GM12878 (cell line): ENCODE measurements around the gene PTPRN2. TPM values are rescaled to one million over a fixed set of nuclear protein-coding genes. Genes with fewer than 3 reads are reported as not detected.

ENCODE experiments used
- ATAC-seq: fragments of 200-7000 bp; cut with Tn5 transposase; 3 replicates; pipeline ENCODE4 v1.9.1; 2020; ENCODE audit warnings: mild to moderate bottlenecking, moderate library complexity
- BruUV-seq: library from RNA; stranded (reverse); fragments of 400-500 nt; replicated peaks from 2 replicates; lab custom pipeline; 2021; lab: Mats Ljungman, UMichigan
- CTCF ChIA-PET: fragments of 300-600 bp; sonication (Branson Sonifier 250); formaldehyde crosslinking; extraction: SDS; loops from one replicate; lab custom pipeline; 2021; ENCODE audit warnings: inconsistent platforms; lab: Yijun Ruan, JAX
- POLR2A ChIA-PET: fragments of 350-600 bp; formaldehyde crosslinking; extraction: SDS; loops from one replicate; lab custom pipeline; 2021; ENCODE audit warnings: inconsistent platforms; lab: Charles Lee
- RAD21 ChIA-PET: fragments of 300-600 bp; sonication (Branson Sonifier 250); formaldehyde crosslinking; loops from one replicate; lab custom pipeline; 2023; ENCODE audit warnings: antibody characterized with exemption; ENCODE audit not compliant: unreplicated experiment; lab: Charles Lee
- SMC1A ChIA-PET: fragments of 300-600 bp; sonication (Branson Sonifier 250); formaldehyde crosslinking; loops from one replicate; lab custom pipeline; 2023; ENCODE audit not compliant: unreplicated experiment, uncharacterized antibody; lab: Charles Lee
- DNase-seq: peaks from one replicate; pipeline ENCODE4 v3.0.0-alpha.2; 2011; ENCODE audit warnings: low read depth, low spot score
- FAIRE-seq: peaks from 3 replicates; lab custom pipeline; 2011; peaks lifted over from hg19 to GRCh38; lab: Jason Lieb, UNC
- H2AFZ ChIP-seq: 2 replicates; pipeline ENCODE4 v1.6.0; 2011; ENCODE audit warnings: low read depth, low read length, control low read depth; ENCODE audit not compliant: control insufficient read depth
- H3K27ac ChIP-seq: 2 replicates; pipeline ENCODE4 v1.5.1; 2011; ENCODE audit warnings: control low read depth; ENCODE audit not compliant: control insufficient read depth, insufficient read depth
- H3K27me3 ChIP-seq, 2 experiments: replicated peaks in 1 of 2; 2 replicates each; pipeline versions ENCODE4 v1.6.0 to v1.6.1; 2011; ENCODE audit warnings: low read length in 1 of 2; ENCODE audit not compliant: control insufficient read depth in 2 of 2, insufficient read depth in 2 of 2
- H3K36me3 ChIP-seq, 2 experiments: 2 replicates each; pipeline ENCODE4 v1.5.1; 2011; ENCODE audit warnings: low read length in 1 of 2; ENCODE audit not compliant: control insufficient read depth in 2 of 2, insufficient read depth in 2 of 2
- H3K4me1 ChIP-seq: 2 replicates; pipeline ENCODE4 v1.6.1; 2011; ENCODE audit warnings: mild to moderate bottlenecking, low read length, moderate library complexity, mixed read lengths; ENCODE audit not compliant: control insufficient read depth, insufficient read depth
- H3K4me2 ChIP-seq: 2 replicates; pipeline ENCODE4 v1.6.0; 2011; ENCODE audit warnings: control low read depth; ENCODE audit not compliant: control insufficient read depth, insufficient read depth
- H3K4me3 ChIP-seq: fragments of 200-600 bp; sonication (generic); 2 replicates; pipeline ENCODE4 v1.5.1; 2016
- H3K79me2 ChIP-seq: 2 replicates; pipeline ENCODE4 v1.6.0; 2011; ENCODE audit warnings: low read length; ENCODE audit not compliant: control insufficient read depth, insufficient read depth
- H3K9ac ChIP-seq: 2 replicates; pipeline ENCODE4 v1.8.0; 2011; ENCODE audit warnings: low read length, control low read depth, mixed read lengths; ENCODE audit not compliant: control insufficient read depth, insufficient read depth
- H3K9me3 ChIP-seq: replicated peaks from 3 replicates; pipeline ENCODE4 v1.5.1; 2011; ENCODE audit warnings: mild to moderate bottlenecking, low read length; ENCODE audit not compliant: control insufficient read depth, insufficient read depth
- H4K20me1 ChIP-seq: 2 replicates; pipeline ENCODE4 v1.6.0; 2011; ENCODE audit not compliant: control insufficient read depth, insufficient read depth
- ASH2L ChIP-seq: fragments of 300-600, 200-600 bp; sonication (generic); IDR thresholded peaks from 2 replicates; pipeline ENCODE4 v1.6.1; 2017; ENCODE audit warnings: low read depth, mild to moderate bottlenecking, borderline replicate concordance
- CBX5 ChIP-seq: sonication (generic); IDR thresholded peaks from 2 replicates; pipeline ENCODE4 v1.6.1; 2016; ENCODE audit warnings: low read depth, moderate library complexity, mild to moderate bottlenecking, inconsistent platforms
- CREM ChIP-seq: IDR thresholded peaks from 2 replicates; pipeline ENCODE4 v1.6.1; 2014; ENCODE audit warnings: antibody characterized with exemption, low read depth
- DPF2 ChIP-seq: fragments of 450-650 bp; IDR thresholded peaks from 2 replicates; pipeline ENCODE4 v1.6.1; 2017; ENCODE audit warnings: mild to moderate bottlenecking
- GABPA ChIP-seq: IDR thresholded peaks from 2 replicates; pipeline ENCODE4 v1.6.1; 2014; ENCODE audit warnings: antibody characterized with exemption, low read depth, mild to moderate bottlenecking, inconsistent platforms
- GATAD2B ChIP-seq: fragments of 450-650 bp; conservative IDR thresholded peaks from 2 replicates; pipeline ENCODE4 v1.6.1; 2017; ENCODE audit warnings: low read depth, mild to moderate bottlenecking, moderate library complexity
- HCFC1 ChIP-seq: fragments of 150-350 bp; IDR thresholded peaks from 2 replicates; pipeline ENCODE4 v1.6.1; 2014; ENCODE audit warnings: low read length
- NFYB ChIP-seq: IDR thresholded peaks from 2 replicates; pipeline ENCODE4 v1.6.1; 2011; ENCODE audit warnings: low read depth, mild to moderate bottlenecking, low read length, improper control_type of control experiment, moderate library complexity; ENCODE audit not compliant: insufficient read depth
- PAX8 ChIP-seq: fragments of 450-650 bp; IDR thresholded peaks from 2 replicates; pipeline ENCODE4 v1.6.1; 2017; ENCODE audit warnings: mild to moderate bottlenecking, moderate library complexity
- SRF ChIP-seq, 2 experiments: IDR thresholded peaks; 2 replicates each; pipeline ENCODE4 v1.6.1; 2011; ENCODE audit warnings: low read depth in 2 of 2, low read length in 2 of 2, mild to moderate bottlenecking in 1 of 2, moderate library complexity in 1 of 2
- SUPT20H ChIP-seq: IDR thresholded peaks from 2 replicates; pipeline ENCODE4 v1.6.1; 2011; ENCODE audit warnings: low read depth, mild to moderate bottlenecking, low read length, moderate library complexity, borderline replicate concordance; ENCODE audit not compliant: control insufficient read depth
- SUZ12 ChIP-seq: fragments of 200-600 bp; sonication (generic); IDR thresholded peaks from one replicate; pipeline ENCODE4 v1.6.1; 2018; ENCODE audit warnings: antibody characterized with exemption, mild to moderate bottlenecking; ENCODE audit not compliant: unreplicated experiment
- TCF7 ChIP-seq: IDR thresholded peaks from 2 replicates; pipeline ENCODE4 v1.6.1; 2014; ENCODE audit warnings: antibody characterized with exemption, borderline replicate concordance
- YY1 ChIP-seq: IDR thresholded peaks from 2 replicates; pipeline ENCODE4 v1.6.1; 2011; ENCODE audit warnings: low read depth, mild to moderate bottlenecking, low read length
- ZSCAN29 ChIP-seq: fragments of 450-650 bp; IDR thresholded peaks from 2 replicates; pipeline ENCODE4 v1.6.1; 2017; ENCODE audit warnings: mild to moderate bottlenecking, moderate library complexity
- ZZZ3 ChIP-seq: IDR thresholded peaks from 2 replicates; pipeline ENCODE4 v1.6.1; 2011; ENCODE audit warnings: low read depth; ENCODE audit not compliant: control insufficient read depth, insufficient read length
- WGBS: methylation state at CpG from one replicate; pipeline ENCODE4 v1.1.6; 2016; ENCODE audit warnings: low lambda C conversion rate; ENCODE audit not compliant: insufficient replicate concordance, insufficient coverage; ENCODE audit errors: missing lambda C conversion rate; 5-methylcytosine and 5-hydroxymethylcytosine counted together
- in situ Hi-C: fragments of 300-500 bp; cut with MboI; formaldehyde crosslinking; loops from 9 replicates; pipeline ENCODE4 v1.14.3; 2018; ENCODE audit warnings: mixed read lengths
- intact Hi-C: fragments of 100-400 bp; cut with micrococcal nuclease; formaldehyde crosslinking; loops from one replicate; pipeline ENCODE4 v1.14.2; 2022; ENCODE audit not compliant: unreplicated experiment
- polyA plus RNA-seq, 11 experiments: library from polyadenylated mRNA; depleted of rRNA in 4 of 11; unstranded in 6 of 11; stranded (reverse) in 5 of 11; fragments of >200 nt; fragmentation: Nextera tagmentation in 4 of 11; fragmentation: Illumina TruSeq in 1 of 11; extraction: Ambion mirVana in 4 of 11; extraction: Trizol in 1 of 11; gene quantifications; 1 replicate in 1 of 11; 2 replicates in 10 of 11; pipeline versions ENCODE4 v1.2.1 to v1.2.3, GENCODE V29; 2011 to 2016; ENCODE audit warnings: inconsistent platforms in 2 of 11, missing spikeins in 2 of 11, low read depth in 1 of 11
- total RNA-seq, 4 experiments: library from RNA; depleted of rRNA in 3 of 4; stranded (reverse); fragments of >200 nt in 3 of 4; fragmentation: Illumina TruSeq in 1 of 4; extraction: Trizol in 1 of 4; gene quantifications; 2 replicates each; pipeline versions ENCODE4 v1.2.1 to v1.2.3, GENCODE V29; 2013 to 2021
- TF ChIP-seq, protein P1 (sequence below): IDR thresholded peaks from 2 replicates; pipeline ENCODE4 v1.6.1; 2011; ENCODE audit warnings: low read depth, low read length, improper control_type of control experiment, borderline replicate concordance
- TF ChIP-seq, protein P2 (sequence below): IDR thresholded peaks from 2 replicates; pipeline ENCODE4 v1.6.1; 2011; ENCODE audit warnings: mild to moderate bottlenecking, low read depth, low read length, moderate library complexity; ENCODE audit not compliant: insufficient replicate concordance

Gene PTPRN2
- total and polyA plus RNA-seq, 10 of the 15 experiments (the other 5 are each of a cell fraction or from before 2014, with no cell fraction given): 5.4 TPM; not detected in 9

DNA sequence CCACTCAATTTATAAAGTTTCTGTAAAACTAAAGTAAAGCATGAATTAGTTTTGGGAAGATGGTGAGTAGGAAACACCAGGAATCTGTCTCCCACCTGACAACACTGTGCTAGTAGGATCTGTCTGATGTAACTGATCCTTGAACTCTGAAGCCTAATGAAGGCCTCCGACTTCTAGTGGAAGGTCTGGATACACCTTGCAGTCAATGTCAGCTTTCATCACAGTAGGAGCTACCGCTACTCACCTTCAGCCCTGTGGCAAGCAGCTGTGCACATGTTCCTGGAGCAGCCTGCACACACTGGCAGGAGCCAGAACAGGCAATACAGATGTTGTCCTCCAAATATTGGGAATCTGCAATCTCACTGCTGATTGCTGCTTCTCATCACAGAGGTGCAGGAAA is 471.4 kb downstream of the PTPRN2 start (continued):
- TF ChIP-seq, protein P1, sequence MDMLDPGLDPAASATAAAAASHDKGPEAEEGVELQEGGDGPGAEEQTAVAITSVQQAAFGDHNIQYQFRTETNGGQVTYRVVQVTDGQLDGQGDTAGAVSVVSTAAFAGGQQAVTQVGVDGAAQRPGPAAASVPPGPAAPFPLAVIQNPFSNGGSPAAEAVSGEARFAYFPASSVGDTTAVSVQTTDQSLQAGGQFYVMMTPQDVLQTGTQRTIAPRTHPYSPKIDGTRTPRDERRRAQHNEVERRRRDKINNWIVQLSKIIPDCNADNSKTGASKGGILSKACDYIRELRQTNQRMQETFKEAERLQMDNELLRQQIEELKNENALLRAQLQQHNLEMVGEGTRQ: no peak
- TF ChIP-seq TCF7: no peak

DNA sequence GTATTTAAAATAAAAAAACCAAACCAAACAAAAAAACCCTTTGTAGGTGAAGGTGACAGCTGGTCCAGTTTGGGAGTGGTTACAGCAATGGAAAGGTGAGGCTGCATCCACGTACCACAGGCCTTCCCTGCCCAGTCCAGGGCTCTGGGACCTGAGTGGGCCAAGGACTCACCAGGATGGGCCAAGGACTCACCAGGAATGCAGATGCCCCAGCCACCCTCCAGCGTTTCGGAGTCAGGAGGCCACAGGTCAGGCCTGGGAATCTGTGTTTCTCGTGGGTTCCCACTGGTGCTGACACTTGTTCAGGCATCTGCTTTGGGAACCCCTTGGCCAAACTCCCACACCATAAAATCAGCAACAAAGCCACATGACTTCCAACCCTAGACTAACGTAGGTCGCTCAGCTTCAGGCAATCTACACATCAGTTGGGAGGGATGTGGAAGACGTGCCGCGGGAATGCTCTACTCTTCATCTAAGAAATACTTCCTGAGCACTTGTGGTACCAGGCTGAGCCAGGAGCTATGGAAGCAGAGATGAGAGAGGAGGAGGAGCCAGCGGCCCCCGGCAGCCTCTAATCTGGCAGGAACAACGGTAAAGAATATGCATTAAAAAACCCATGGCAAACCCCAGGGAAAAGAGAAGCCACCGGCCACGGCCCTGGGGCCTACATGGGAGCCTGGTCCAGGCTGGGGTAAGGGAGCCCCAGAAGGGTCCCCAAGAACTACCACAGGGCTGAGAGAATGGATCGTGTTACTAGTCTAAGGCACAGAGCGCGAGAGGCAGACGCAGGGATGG is 473.4 kb downstream of the PTPRN2 start:
- BruUV-seq: no TSS peak
- FAIRE-seq: no peak
- H3K9me3 ChIP-seq: peaks cover 3% of the 10 kb centered on the region; the same call in 1 of the 3 replicates

More for the DNA sequence above, 473.4 kb downstream of the PTPRN2 start:
- H3K36me3 ChIP-seq: no peaks in the 10 kb centered on the region
- H3K79me2 ChIP-seq: no peaks in the 10 kb centered on the region
- H3K9ac ChIP-seq: no peak overlapping the region
- TF ChIP-seq SUZ12 (no peak), PAX8 (no peak), ZZZ3 (no peak), NFYB (no peak), CBX5 (no peak), CREM (no peak), ASH2L (no peak), SRF (IDR thresholded peaks at IDR 0.05; ENCODE audit: low read depth in 2 of 2, low read length in 2 of 2) (no peak), GATAD2B (no peak), SUPT20H (no peak), YY1 (no peak), DPF2 (no peak), ZSCAN29 (no peak), GABPA (no peak), HCFC1 (no peak)
- TF ChIP-seq, protein P2, sequence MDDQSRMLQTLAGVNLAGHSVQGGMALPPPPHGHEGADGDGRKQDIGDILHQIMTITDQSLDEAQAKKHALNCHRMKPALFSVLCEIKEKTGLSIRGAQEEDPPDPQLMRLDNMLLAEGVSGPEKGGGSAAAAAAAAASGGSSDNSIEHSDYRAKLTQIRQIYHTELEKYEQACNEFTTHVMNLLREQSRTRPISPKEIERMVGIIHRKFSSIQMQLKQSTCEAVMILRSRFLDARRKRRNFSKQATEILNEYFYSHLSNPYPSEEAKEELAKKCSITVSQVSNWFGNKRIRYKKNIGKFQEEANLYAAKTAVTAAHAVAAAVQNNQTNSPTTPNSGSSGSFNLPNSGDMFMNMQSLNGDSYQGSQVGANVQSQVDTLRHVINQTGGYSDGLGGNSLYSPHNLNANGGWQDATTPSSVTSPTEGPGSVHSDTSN: no peak
- ChIA-PET RAD21 (no interaction called here), CTCF (no interaction called here), SMC1A (no interaction called here), POLR2A (no interaction called here)
- no peaks in the 10 kb centered on the region for H4K20me1 ChIP-seq
- H2AFZ ChIP-seq: no peak overlapping the region
- in situ Hi-C loops (no loop called here), intact Hi-C loops (no loop called here)
- no peak for ATAC-seq
- no peaks in the 10 kb centered on the region for H3K4me1 ChIP-seq
- H3K27me3 ChIP-seq: no peaks in the 10 kb centered on the region
- 58% methylated on average over 18 of the region's 18 CpGs for WGBS
- no peak overlapping the region for H3K27ac ChIP-seq
- no peak for DNase-seq
- no peak overlapping the region for H3K4me3 ChIP-seq
- H3K4me2 ChIP-seq: no peak overlapping the region
